Suppressor macrophage treated with lipopolysaccharide for 1 hour (primary cell): ENCODE measurements around the gene ZMYND8.
A peak's percentile ranks its signal among the peaks of the same experiment; 100 is the strongest.
"Not testable (repeated sequence)": the region's sequence is repeated elsewhere in the genome, so short reads cannot be mapped to it uniquely, and the experiment has no call there.

Experiments
- DNase-seq, 3 donors: peaks; one replicate each; pipeline ENCODE4 v3.0.0-alpha.2; 2020 to 2022

Gene ZMYND8

GRCh38 chr20:47356526-47357295, at the start of gene ZMYND8:
TSS of gene ZMYND8 (minus strand) at chr20:47356699. CDS start at chr20:47356670, 29 bp downstream.
- DNase-seq, result peak; percentile 85 to 92 (median 92)

DNA sequence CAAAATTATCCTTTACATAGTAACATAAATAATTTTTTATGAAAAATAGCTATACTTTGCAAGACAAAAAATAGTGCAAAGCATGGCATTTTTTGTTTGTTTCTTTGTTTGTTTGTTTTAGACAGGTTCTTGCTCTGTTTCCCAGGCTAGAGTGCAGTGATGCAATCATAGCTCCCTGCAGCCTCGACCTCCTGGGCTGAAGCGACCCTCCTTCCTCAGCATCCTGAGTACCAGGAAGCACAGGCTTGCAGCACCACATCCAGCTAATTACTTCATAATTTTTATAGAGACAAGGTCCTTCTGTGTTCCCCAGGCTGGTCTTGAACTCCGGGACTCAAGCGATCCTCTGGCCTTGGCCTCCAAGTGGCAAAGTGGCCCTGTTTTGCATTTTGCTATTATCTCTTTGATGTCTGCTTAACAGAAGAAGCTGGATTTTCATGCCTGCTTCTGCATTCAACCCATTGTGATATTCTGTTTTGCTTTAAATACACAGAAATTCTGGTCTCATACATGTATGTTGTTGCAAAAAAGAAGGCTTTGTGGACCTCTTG, 49.4 kb upstream of the ZMYND8 start:
- no peak for DNase-seq

DNA sequence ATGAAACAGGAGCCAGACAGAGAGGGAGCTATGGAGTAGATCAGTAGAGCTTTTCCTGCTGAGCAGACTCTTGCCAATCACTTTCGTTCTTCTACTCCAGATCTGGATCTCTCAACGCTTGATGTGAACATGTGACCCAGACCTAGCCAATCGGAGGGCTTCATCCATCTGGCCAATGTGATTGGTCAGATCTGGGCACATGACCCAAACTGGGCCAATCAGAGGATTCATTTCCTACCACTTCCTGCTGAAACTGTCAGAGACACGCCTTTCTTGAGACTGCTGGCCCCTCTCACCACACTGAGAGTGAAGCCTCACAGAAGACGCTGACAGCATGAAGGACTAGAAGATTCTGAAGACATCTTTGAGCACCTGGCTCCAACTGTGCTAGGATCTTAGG, 44.2 kb upstream of the ZMYND8 start:
- no peak for DNase-seq

DNA sequence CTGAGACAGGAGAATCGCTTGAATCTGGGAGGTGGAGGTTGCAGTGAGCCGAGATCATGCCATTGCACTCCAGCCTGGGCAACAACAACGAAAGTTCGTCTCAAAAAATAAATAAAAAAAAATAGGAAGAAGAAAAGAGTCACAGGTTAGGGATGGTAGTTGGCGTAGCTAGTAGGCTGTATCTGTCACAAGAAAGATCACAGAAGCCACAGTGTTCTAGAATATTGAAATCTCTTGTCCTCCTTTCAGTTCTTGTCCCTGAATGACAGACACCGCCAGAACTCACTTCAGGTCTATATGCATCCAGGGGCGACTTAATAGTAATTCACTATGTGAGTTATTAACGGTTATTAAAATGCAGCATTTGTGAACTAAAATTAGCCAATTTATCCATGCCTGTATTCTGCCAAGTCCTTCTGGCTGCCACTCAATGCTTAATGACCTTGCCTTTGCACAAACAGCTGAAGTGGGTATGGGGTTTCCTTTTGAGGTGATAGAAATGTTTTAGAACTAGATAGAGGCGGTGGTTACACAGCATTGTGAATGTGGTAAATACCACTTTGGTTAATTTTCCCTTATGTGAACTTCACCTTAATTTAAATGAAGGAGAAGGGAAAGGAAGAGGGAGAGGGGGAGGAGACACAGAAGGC, 41.3 kb upstream of the ZMYND8 start:
- DNase-seq, result no peak

DNA sequence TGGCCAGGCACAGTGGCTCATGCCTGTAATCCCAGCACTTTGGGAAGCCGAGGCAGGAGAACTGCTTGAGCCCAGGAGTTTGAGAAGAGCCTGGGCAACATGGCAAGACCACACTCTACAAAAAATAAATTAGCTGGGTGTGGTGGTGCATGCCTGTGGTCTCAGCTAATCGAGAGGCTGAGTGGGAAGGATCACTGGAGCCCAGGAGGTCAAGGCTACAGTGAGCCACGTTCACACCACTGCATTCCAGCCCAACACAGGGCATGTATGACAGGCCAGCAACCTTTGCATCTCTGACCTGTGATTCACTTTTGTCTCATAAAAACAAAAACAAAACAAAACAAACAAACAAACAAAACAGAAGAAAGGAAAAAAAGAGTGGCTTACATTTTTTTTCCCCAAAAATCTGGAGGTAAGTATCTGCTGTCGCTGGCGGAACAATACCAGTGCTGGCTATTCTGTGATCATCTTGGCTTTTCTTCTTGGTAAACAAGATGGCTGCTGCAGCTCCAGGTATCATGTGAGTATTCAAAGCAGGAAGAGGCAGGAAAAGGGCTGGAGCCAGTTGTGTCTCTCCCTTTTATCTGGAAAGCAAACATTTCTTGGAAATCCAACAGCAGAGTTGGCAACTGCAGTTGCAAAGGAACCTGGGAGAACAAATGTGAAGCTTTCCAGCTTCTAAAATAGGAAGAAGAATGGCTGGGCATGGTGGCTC, 40.4 kb upstream of the ZMYND8 start:
- DNase-seq, result no peak

DNA sequence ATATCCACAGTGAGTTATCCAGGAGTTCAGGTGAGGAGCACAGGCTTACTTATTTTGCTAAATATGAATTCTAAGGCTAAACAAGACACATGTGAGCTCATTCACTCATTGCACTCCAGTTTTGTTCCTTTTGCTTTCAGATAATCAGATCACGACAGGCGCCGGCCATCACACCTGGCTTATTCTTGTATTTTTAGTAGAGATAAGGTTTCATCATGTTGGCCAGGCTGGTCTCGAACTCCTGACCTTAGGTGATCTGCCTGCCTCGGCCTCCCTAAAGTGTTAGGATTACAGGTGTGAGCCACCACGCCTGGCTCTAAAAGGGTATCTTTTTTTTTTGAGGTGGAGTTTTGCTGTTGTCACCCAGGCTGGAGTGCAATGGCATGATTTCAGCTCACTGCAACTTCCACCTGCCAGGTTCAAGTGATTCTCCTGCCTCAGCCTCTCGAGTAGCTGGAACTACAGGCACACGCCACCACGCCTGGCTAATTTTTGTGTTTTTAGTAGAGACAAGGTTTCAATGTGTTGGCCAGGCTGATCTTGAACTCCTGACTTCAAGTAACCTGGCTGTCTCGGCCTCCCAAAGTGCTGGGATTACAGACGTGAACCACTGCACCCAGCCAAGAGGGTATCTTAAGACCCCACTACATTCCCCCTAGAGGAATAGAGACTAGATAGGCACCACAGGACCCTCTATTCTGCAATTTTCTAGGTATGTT, 37.5 kb upstream of the ZMYND8 start:
- not testable (repeated sequence) for DNase-seq

- DNase-seq, result peak; percentile 25 to 38 (median 26)
Measured at GRCh38 chr20:47392721-47393073, 36.2 kb upstream of the ZMYND8 start.

GRCh38 chr20:47392015-47392720, 35.7 kb upstream of the ZMYND8 start:
- DNase-seq, result peak; percentile 75 to 86 (median 78)

DNA sequence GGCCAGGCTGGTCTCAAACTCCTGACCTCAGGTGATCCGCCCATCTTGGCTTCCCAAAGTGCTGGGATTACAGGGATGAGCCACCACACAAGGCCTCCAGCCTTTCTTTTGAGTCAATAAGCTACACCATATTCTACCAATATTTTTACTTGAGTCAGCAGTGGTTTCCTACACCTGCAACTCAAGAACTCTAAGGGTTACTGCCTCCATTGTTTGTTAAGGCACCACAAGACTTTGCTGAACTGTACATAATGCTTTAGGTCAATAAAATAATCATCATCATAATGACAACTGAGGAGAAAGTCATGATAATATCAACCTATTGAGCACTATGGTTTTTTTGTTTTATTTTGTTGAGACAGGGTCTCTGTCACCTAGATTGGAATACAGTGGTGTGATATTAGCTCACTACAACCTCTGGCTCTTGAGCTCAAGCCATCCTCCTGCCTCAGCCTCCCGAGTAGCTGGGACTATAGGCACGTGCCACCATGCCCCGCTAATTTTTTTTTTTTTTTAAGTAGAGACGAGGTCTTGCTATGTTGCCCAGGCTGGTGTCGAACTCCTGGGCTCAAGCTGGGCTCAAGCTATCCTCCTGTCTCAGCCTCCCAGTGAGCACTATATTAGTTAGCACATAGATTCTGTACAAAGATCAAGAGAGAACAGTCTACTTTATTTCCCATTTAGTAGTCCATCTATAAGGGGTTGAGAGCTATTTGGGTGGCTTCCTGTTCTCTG, 34.9 kb upstream of the ZMYND8 start:
- DNase-seq, result no peak

- peak; percentile 71 to 88 (median 74) for DNase-seq
Measured at GRCh38 chr20:47389867-47390347, 33.4 kb upstream of the ZMYND8 start.

- DNase-seq, result not testable (repeated sequence)
Measured at GRCh38 chr20:47385968-47386367, 29.5 kb upstream of the ZMYND8 start.

DNA sequence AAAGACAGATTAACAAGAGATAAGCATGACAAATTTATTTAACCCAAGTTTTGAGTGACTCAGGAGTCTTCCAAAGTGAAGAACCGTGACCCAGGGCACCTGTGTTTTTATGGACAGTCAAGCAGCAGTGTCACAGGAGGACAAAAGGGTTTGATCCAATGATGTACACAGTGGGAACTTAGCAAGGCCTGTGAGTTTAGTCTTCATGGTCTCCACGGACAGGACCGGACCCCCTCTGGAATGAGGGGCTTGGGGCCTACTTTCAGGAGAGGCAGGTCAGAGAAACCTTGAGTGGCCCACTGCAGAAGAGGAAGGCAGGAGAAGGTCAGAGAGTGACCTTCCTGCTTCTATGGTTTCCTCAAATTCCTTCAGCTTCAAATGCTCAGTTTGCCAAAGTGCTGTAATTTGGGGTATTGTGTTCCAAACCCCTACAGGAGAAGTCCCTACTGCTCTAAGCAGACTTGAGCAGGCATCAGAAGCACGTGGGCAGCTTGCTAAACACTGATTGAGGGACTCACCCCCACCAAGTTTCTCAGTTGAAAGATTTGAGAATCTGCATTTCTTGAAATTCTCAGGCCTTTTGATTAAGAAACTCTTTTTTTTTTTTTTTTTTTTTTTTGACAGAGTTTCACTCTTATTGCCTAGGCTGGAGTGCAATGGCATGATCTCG, 26.4 kb upstream of the ZMYND8 start:
- peak; percentile 58 to 70 (median 70) for DNase-seq

GRCh38 chr20:47380481-47380880, 24.0 kb upstream of the ZMYND8 start:
- DNase-seq, result peak; percentile 56 to 69 (median 62)

- DNase-seq, result peak; percentile 77 to 83 (median 79)
Measured at GRCh38 chr20:47379433-47380150, 23.1 kb upstream of the ZMYND8 start.

DNA sequence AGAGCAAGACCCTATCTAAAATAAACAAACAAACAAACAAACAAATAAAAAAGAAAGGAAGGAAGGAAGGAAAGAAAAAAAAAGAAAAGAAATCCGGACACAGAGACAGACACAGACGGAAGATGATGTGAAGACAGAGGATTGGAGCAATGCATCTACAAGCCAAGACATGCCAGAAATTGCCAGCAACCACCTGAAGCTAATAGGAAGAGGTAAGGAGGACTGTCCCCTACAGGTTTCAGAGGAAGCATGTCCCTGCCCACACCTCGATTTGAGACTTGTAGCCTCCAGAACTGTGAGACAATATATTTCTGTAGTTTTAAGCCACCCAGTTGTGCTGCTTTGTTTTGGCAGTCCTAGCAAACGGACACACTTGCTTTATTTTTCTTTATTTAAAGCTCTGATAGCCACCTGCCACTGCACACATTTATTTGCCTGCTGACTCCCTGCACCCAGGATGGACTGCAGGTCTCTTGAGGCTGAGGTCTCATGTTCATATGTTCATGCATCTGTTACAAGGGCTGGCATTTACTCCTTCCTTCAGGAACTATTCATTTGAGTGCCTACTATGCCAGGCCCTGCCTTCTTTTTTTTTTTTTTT, 20.7 kb upstream of the ZMYND8 start:
- DNase-seq, result no peak

DNA sequence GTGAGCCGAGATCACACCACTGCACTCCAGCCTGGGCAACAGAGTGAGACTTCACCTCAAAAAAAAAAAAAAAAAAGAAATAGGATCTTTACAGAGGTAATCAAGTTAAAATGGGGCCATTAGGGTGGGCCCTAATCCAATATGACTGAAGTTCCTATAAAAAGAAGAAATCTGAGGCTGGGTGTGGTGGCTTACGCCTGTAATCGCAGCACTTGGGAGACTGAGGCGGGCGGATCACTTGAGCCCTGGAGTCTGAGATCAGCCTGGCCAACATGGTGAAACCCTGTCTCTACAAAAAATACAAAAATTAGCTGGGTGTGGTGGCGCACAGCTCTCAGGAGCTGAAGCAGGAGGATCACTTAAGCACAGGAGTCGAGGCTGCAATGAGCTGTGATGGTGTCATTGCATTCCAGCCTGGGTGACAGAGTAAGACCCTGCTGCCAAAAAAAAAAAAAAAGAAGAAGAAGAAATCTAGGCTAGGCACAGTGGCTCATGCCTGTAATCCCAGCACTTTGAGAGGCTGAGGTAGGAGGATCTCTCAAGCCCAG, 19.7 kb upstream of the ZMYND8 start:
- not testable (repeated sequence) for DNase-seq

GRCh38 chr20:47374121-47374520, 17.6 kb upstream of the ZMYND8 start:
- DNase-seq, result not testable (repeated sequence)

DNA sequence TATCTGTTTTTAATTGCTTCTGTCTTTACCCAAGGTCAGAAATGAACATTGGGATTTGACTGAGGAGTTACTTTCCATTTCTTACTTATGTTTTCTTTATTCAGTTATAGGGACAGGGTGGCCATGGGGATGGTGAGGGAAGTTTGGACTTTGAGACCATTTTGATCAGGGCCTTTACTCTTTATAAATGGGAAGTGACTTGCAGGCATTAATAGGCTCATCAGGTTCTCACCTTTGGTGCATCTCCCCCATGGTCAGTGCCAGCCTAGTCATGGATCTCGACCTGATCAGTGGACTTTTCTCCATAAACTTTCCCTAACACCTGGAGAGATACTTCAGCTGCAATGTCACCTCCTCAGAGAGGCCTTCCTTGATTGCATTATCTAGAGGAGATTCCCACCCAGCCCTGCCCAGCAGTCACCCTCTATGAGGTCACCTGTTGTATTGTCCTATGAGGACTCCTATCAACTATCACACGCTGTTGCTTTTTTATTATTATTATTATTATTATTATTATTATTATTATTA, 16.8 kb upstream of the ZMYND8 start:
- DNase-seq, result no peak
